Activated CD8-positive, alpha-beta T cell treated with anti-CD3 and anti-CD28 coated beads, Interleukin-2, amount 10 ng/mL, durations not matched to agents 7 days and 5 days (primary cell): ENCODE results near the gene METTL21A. TPM values are rescaled to one million over a fixed set of nuclear protein-coding genes. Genes with fewer than 3 reads are reported as not detected.
"Not testable (repeated sequence)": the region's sequence is repeated elsewhere in the genome, so short reads cannot be mapped to it uniquely, and the experiment has no call there.

Source experiments
- ATAC-seq: fragments of 150-1000 bp; cut with Tn5 transposase; one replicate; pipeline ENCODE4 v1.10.0; 2021; ENCODE audit warnings: moderate library complexity
- CTCF ChIA-PET: fragments of 350-600 bp; sonication (Branson Sonifier 250); formaldehyde crosslinking; loops from one replicate; lab custom pipeline; 2021; ENCODE audit warnings: antibody characterized with exemption; lab: Charles Lee
- POLR2A ChIA-PET: fragments of 350-600 bp; sonication (Branson Sonifier 250); formaldehyde crosslinking; loops from one replicate; lab custom pipeline; 2021; ENCODE audit warnings: antibody characterized with exemption; lab: Charles Lee
- DNase-seq: peaks from one replicate; pipeline ENCODE4 v3.0.0-alpha.2; 2020
- H3K27ac Mint-ChIP-seq: one replicate; pipeline ENCODE4 v1.8.0; 2021; ENCODE audit warnings: mild to moderate bottlenecking, mixed read lengths
- H3K27me3 Mint-ChIP-seq: one replicate; pipeline ENCODE4 v1.8.0; 2021; ENCODE audit warnings: low read depth, mixed read lengths
- H3K36me3 Mint-ChIP-seq: one replicate; pipeline ENCODE4 v1.8.0; 2021; ENCODE audit warnings: low read depth, mixed read lengths
- H3K4me1 Mint-ChIP-seq: one replicate; pipeline ENCODE4 v1.8.0; 2021; ENCODE audit warnings: low read depth, mixed read lengths
- H3K4me3 Mint-ChIP-seq: one replicate; pipeline ENCODE4 v1.8.0; 2021; ENCODE audit warnings: mild to moderate bottlenecking, mixed read lengths
- H3K9me3 Mint-ChIP-seq: one replicate; pipeline ENCODE4 v1.8.0; 2022; ENCODE audit warnings: mixed read lengths; ENCODE audit not compliant: insufficient read depth
- total RNA-seq, 2 experiments: library from RNA; stranded (reverse); gene quantifications; one replicate each; pipeline ENCODE4 v1.2.3, GENCODE V29; 2021

METTL21A gene
- total RNA-seq, result 10 to 100 TPM; 22.9 TPM

- H3K36me3 Mint-ChIP-seq, result peaks cover 33% of the 10 kb centered on the region
- H3K27ac Mint-ChIP-seq, result peak within 1 kb of the TSS; percentile 95
- ATAC-seq (peak; percentile 80), DNase-seq (peak; percentile 94)
- H3K9me3 Mint-ChIP-seq, result no peaks in the 10 kb centered on the region
- peak within 1 kb of the TSS; percentile 93 for H3K4me3 Mint-ChIP-seq
- CTCF ChIA-PET, result interaction anchor here (0.6 to 3.4 kb wide), 27 partner anchors 10 to 415 kb away, joined by 3 to 20 read pairs (median 4); partner anchors contain the start of gene CCNYL1
- H3K4me1 Mint-ChIP-seq, result peaks cover 58% of the 10 kb centered on the region
- no peaks in the 10 kb centered on the region for H3K27me3 Mint-ChIP-seq
- POLR2A ChIA-PET, result interaction anchor here (0.6 to 3.7 kb wide), 25 partner anchors 8 to 860 kb away, joined by 3 to 60 read pairs (median 4); partner anchors contain the start of genes CCNYL1, CREB1, FASTKD2 and MDH1B
Measured at GRCh38 chr2:207625014-207625907, at the start of gene METTL21A. METTL21A (minus strand) TSS chr2:207625394; CDS start chr2:207624375, 1,019 bp downstream.

GRCh38 chr2:207674826-207675225 lies 49.6 kb upstream of the METTL21A start:
- no peak overlapping the region for H3K27ac Mint-ChIP-seq
- H3K4me3 Mint-ChIP-seq, result no peak overlapping the region
- no peaks in the 10 kb centered on the region for H3K4me1 Mint-ChIP-seq
- DNase-seq, result no peak
- POLR2A ChIA-PET, result no interaction called here
- H3K27me3 Mint-ChIP-seq, result peaks cover 7% of the 10 kb centered on the region
- no peak for ATAC-seq
- no peaks in the 10 kb centered on the region for H3K36me3 Mint-ChIP-seq
- CTCF ChIA-PET, result no interaction called here
- H3K9me3 Mint-ChIP-seq, result no peaks in the 10 kb centered on the region

GRCh38 chr2:207674266-207674774 lies 49.1 kb upstream of the METTL21A start:
- H3K27ac Mint-ChIP-seq, result no peak overlapping the region
- CTCF ChIA-PET, result no interaction called here
- peaks cover 4% of the 10 kb centered on the region for H3K27me3 Mint-ChIP-seq
- no peaks in the 10 kb centered on the region for H3K4me1 Mint-ChIP-seq
- no peak overlapping the region for H3K4me3 Mint-ChIP-seq
- DNase-seq, result no peak
- ATAC-seq, result no peak
- H3K9me3 Mint-ChIP-seq, result no peaks in the 10 kb centered on the region
- POLR2A ChIA-PET, result no interaction called here
- no peaks in the 10 kb centered on the region for H3K36me3 Mint-ChIP-seq

- ChIA-PET POLR2A (no interaction called here), CTCF (no interaction called here)
- Mint-ChIP-seq H3K4me1 (no peaks in the 10 kb centered on the region), H3K36me3 (no peaks in the 10 kb centered on the region), H3K27ac (no peak overlapping the region), H3K4me3 (no peak overlapping the region), H3K27me3 (peaks cover 4% of the 10 kb centered on the region), H3K9me3 (no peaks in the 10 kb centered on the region)
- DNase-seq (no peak), ATAC-seq (no peak)
Measured at GRCh38 chr2:207673431-207673830, 48.2 kb upstream of the METTL21A start.

GRCh38 chr2:207670887-207671286 lies 45.7 kb upstream of the METTL21A start:
- Mint-ChIP-seq H3K36me3 (no peaks in the 10 kb centered on the region), H3K4me3 (no peak overlapping the region), H3K27me3 (peaks cover 4% of the 10 kb centered on the region), H3K9me3 (no peaks in the 10 kb centered on the region), H3K4me1 (no peaks in the 10 kb centered on the region), H3K27ac (no peak overlapping the region)
- DNase-seq (no peak), ATAC-seq (no peak)
- ChIA-PET CTCF (no interaction called here), POLR2A (no interaction called here)

GRCh38 chr2:207663870-207664545 lies 38.8 kb upstream of the METTL21A start:
- ATAC-seq, result no peak
- Mint-ChIP-seq H3K4me3 (no peak overlapping the region), H3K4me1 (no peaks in the 10 kb centered on the region), H3K27ac (no peak overlapping the region), H3K9me3 (no peaks in the 10 kb centered on the region), H3K27me3 (no peaks in the 10 kb centered on the region), H3K36me3 (no peaks in the 10 kb centered on the region)
- no peak for DNase-seq
- POLR2A ChIA-PET, result no interaction called here
- CTCF ChIA-PET, result no interaction called here

GRCh38 chr2:207662203-207662602 lies 37.0 kb upstream of the METTL21A start:
- Mint-ChIP-seq H3K4me3 (no peak overlapping the region), H3K27me3 (no peaks in the 10 kb centered on the region), H3K36me3 (no peaks in the 10 kb centered on the region), H3K4me1 (no peaks in the 10 kb centered on the region), H3K27ac (no peak overlapping the region), H3K9me3 (no peaks in the 10 kb centered on the region)
- POLR2A ChIA-PET, result no interaction called here
- DNase-seq (no peak), ATAC-seq (no peak)
- CTCF ChIA-PET, result no interaction called here

GRCh38 chr2:207660994-207661393 lies 35.8 kb upstream of the METTL21A start:
- no peaks in the 10 kb centered on the region for H3K36me3 Mint-ChIP-seq
- H3K27me3 Mint-ChIP-seq, result no peaks in the 10 kb centered on the region
- H3K9me3 Mint-ChIP-seq, result no peaks in the 10 kb centered on the region
- DNase-seq (no peak), ATAC-seq (no peak)
- ChIA-PET POLR2A (no interaction called here), CTCF (no interaction called here)
- no peak overlapping the region for H3K4me3 Mint-ChIP-seq
- no peaks in the 10 kb centered on the region for H3K4me1 Mint-ChIP-seq
- H3K27ac Mint-ChIP-seq, result no peak overlapping the region

GRCh38 chr2:207658156-207658555 lies 33.0 kb upstream of the METTL21A start:
- H3K9me3 Mint-ChIP-seq, result no peaks in the 10 kb centered on the region
- no peak for DNase-seq
- H3K4me3 Mint-ChIP-seq, result no peak overlapping the region
- H3K36me3 Mint-ChIP-seq, result no peaks in the 10 kb centered on the region
- ATAC-seq, result no peak
- no peak overlapping the region for H3K27ac Mint-ChIP-seq
- ChIA-PET CTCF (no interaction called here), POLR2A (no interaction called here)
- no peaks in the 10 kb centered on the region for H3K4me1 Mint-ChIP-seq
- no peaks in the 10 kb centered on the region for H3K27me3 Mint-ChIP-seq

GRCh38 chr2:207655000-207655399 lies 29.8 kb upstream of the METTL21A start:
- H3K9me3 Mint-ChIP-seq, result no peaks in the 10 kb centered on the region
- CTCF ChIA-PET, result no interaction called here
- POLR2A ChIA-PET, result no interaction called here
- H3K27ac Mint-ChIP-seq, result no peak overlapping the region
- no peaks in the 10 kb centered on the region for H3K36me3 Mint-ChIP-seq
- ATAC-seq, result no peak
- H3K4me1 Mint-ChIP-seq, result no peaks in the 10 kb centered on the region
- no peaks in the 10 kb centered on the region for H3K27me3 Mint-ChIP-seq
- no peak overlapping the region for H3K4me3 Mint-ChIP-seq
- no peak for DNase-seq

- DNase-seq, H3K4me3 Mint-ChIP-seq, CTCF ChIA-PET, H3K36me3 Mint-ChIP-seq, H3K9me3 Mint-ChIP-seq, H3K27ac Mint-ChIP-seq, ATAC-seq, POLR2A ChIA-PET, H3K4me1 Mint-ChIP-seq: not testable (repeated sequence)
- peaks cover 11% of the 10 kb centered on the region for H3K27me3 Mint-ChIP-seq
Measured at GRCh38 chr2:207646582-207646981, 21.4 kb upstream of the METTL21A start.

GRCh38 chr2:207643892-207644291 lies 18.7 kb upstream of the METTL21A start:
- Mint-ChIP-seq H3K4me3 (no peak overlapping the region), H3K9me3 (peaks cover 9% of the 10 kb centered on the region), H3K27ac (no peak overlapping the region), H3K36me3 (no peaks in the 10 kb centered on the region), H3K27me3 (peaks cover 9% of the 10 kb centered on the region), H3K4me1 (no peaks in the 10 kb centered on the region)
- ATAC-seq (no peak), DNase-seq (no peak)
- POLR2A ChIA-PET, result no interaction called here
- CTCF ChIA-PET, result interaction anchor here (1.3 to 1.5 kb wide), 2 partner anchors 18 to 397 kb away, joined by 3 to 4 read pairs; no protein-coding TSS in a partner anchor
